ENCODE measurements around the gene HIF1AN.

- TF ChIP-seq, protein P1, sequence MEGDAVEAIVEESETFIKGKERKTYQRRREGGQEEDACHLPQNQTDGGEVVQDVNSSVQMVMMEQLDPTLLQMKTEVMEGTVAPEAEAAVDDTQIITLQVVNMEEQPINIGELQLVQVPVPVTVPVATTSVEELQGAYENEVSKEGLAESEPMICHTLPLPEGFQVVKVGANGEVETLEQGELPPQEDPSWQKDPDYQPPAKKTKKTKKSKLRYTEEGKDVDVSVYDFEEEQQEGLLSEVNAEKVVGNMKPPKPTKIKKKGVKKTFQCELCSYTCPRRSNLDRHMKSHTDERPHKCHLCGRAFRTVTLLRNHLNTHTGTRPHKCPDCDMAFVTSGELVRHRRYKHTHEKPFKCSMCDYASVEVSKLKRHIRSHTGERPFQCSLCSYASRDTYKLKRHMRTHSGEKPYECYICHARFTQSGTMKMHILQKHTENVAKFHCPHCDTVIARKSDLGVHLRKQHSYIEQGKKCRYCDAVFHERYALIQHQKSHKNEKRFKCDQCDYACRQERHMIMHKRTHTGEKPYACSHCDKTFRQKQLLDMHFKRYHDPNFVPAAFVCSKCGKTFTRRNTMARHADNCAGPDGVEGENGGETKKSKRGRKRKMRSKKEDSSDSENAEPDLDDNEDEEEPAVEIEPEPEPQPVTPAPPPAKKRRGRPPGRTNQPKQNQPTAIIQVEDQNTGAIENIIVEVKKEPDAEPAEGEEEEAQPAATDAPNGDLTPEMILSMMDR (IDR thresholded peaks at IDR 0.05) = no peak
- TF ChIP-seq EZH2 (IDR thresholded peaks at IDR 0.05; ENCODE audit: borderline replicate concordance, insufficient read depth, low read depth, low read length, poor library complexity, severe bottlenecking) = no peak
These were observed 7.4 kb upstream of the HIF1AN start for GRCh38 chr10:100528123-100528886.

Measured in B cell (primary cell).